HAP-1 (cell line): ENCODE data around the gene SLC35E4.
"Not testable (repeated sequence)": the region's sequence is repeated elsewhere in the genome, so short reads cannot be mapped to it uniquely, and the experiment has no call there.

Experiments
- DNase-seq, 2 experiments: peaks; one replicate each; pipeline ENCODE4 v3.0.0-alpha.2; 2016 to 2020; ENCODE audit warnings: low spot score in 2 of 2
- H3K27me3 ChIP-seq: fragments of 250-450 bp; sonication (Bioruptor Pico); 2 replicates; pipeline ENCODE4 v1.5.1; 2020; ENCODE audit warnings: low read depth, mild to moderate bottlenecking, moderate library complexity
- H3K36me3 ChIP-seq: fragments of 250-450 bp; sonication (Bioruptor Pico); replicated peaks from 2 replicates; pipeline ENCODE4 v1.5.1; 2020; ENCODE audit warnings: mild to moderate bottlenecking
- H3K4me1 ChIP-seq: fragments of 250-450 bp; sonication (Bioruptor Pico); 2 replicates; pipeline ENCODE4 v1.5.1; 2020; ENCODE audit warnings: mild to moderate bottlenecking
- H3K4me3 ChIP-seq: fragments of 250-450 bp; sonication (Bioruptor Pico); 2 replicates; pipeline ENCODE4 v1.5.1; 2020; ENCODE audit warnings: mild to moderate bottlenecking, moderate library complexity
- H3K9me3 ChIP-seq: fragments of 250-450 bp; sonication (Bioruptor Pico); 2 replicates; pipeline ENCODE4 v1.5.1; 2020; ENCODE audit warnings: mild to moderate bottlenecking, moderate library complexity
- in situ Hi-C: fragments of 300-500 bp; cut with MboI; formaldehyde crosslinking; loops from 3 replicates; pipeline ENCODE4 v1.14.3; 2020; ENCODE audit warnings: low sequenced_read_pairs, inconsistent platforms, mixed read lengths

The SLC35E4 gene

GRCh38 chr22:30673136-30673535 is 37.6 kb downstream of the SLC35E4 start:
- peaks cover 3% of the 10 kb centered on the region; the same call in 1 of the 2 replicates for H3K27me3 ChIP-seq
- H3K36me3 ChIP-seq = no peaks in the 10 kb centered on the region
- H3K4me3 ChIP-seq = no peak overlapping the region
- no peaks in the 10 kb centered on the region for H3K9me3 ChIP-seq
- peaks cover 2% of the 10 kb centered on the region; the same call in 1 of the 2 replicates for H3K4me1 ChIP-seq
- no peak for DNase-seq
- in situ Hi-C loops = no loop called here

GRCh38 chr22:30674482-30674881 is 38.9 kb downstream of the SLC35E4 start:
- Histone ChIP-seq H3K27me3 (peaks cover 7% of the 10 kb centered on the region; the same call in 1 of the 2 replicates), H3K4me1 (no peaks in the 10 kb centered on the region), H3K9me3 (no peaks in the 10 kb centered on the region), H3K36me3 (no peaks in the 10 kb centered on the region), H3K4me3 (no peak overlapping the region)
- in situ Hi-C loops = no loop called here
- DNase-seq = no peak

DNA sequence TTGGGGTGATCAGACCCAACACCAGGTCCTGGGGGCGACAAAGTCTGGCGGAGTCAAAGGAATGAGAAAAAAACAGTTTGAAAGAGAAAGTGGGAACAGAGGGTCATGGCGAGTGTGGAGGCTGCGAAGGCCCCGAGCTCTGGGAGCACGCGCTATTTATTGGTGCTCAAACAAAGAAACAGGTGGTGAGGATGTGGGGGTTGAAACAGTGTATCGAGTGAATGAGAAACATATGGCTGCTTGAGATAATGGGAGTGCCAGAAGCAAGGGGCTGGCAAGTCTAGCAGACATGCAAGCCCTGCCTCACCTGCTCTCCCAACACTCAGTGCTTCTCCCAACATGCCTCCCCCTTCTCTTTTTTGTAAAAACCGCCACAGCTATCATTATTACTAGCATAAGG is 39.9 kb downstream of the SLC35E4 start:
- H3K36me3 ChIP-seq = no peaks in the 10 kb centered on the region
- H3K9me3 ChIP-seq = no peaks in the 10 kb centered on the region
- no peaks in the 10 kb centered on the region for H3K4me1 ChIP-seq
- DNase-seq = no peak
- no peak overlapping the region for H3K4me3 ChIP-seq
- in situ Hi-C loops = no loop called here
- peaks cover 7% of the 10 kb centered on the region; the same call in 1 of the 2 replicates for H3K27me3 ChIP-seq

- H3K4me1 ChIP-seq, DNase-seq, H3K9me3 ChIP-seq, H3K27me3 ChIP-seq, H3K4me3 ChIP-seq, H3K36me3 ChIP-seq, in situ Hi-C loops: not testable (repeated sequence)
These were observed 41.0 kb downstream of the SLC35E4 start for GRCh38 chr22:30676565-30676964.

- H3K4me3 ChIP-seq, in situ Hi-C loops, H3K4me1 ChIP-seq, H3K9me3 ChIP-seq, H3K27me3 ChIP-seq, DNase-seq, H3K36me3 ChIP-seq: not testable (repeated sequence)
These were observed 44.5 kb downstream of the SLC35E4 start for GRCh38 chr22:30679895-30680690.

DNA sequence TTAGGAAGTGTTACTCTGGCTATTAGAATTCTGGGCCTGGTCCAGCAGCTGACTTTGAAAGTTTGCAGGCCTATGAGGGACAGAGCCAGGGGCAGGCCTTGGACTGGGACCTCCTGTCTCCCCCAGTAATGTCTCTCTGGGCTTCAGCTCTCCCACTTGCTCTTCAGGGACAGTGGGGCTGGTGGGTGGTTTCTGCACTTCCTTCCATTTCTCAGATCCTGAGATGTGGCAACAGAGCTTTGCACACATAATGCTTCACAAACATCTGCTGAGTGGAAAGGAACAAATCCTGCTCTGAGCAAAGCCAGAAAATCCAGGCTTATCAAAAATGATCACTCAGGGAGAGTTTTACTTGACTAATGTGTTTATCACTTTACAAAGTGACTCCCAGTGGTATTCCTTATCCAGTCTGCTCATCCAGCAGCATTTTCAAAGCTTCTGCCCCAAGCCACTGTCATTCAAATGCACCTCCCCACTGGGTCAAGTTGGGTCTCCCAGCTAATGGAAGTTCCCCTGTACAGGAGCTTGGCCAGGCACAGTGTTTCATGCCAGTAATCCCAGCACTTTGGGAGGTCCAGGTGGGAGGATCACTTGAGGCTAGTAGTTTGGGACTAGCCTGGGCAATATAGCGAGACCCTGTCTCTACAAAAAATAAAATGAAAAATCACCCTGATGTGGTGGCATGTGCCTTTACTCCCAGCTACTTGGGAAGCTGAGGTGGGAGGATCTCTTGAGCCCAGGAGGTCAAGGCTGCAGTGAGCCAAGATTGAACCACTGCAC is 45.6 kb downstream of the SLC35E4 start:
- in situ Hi-C loops = no loop called here
- DNase-seq = no peak
- Histone ChIP-seq H3K9me3 (no peaks in the 10 kb centered on the region), H3K36me3 (no peaks in the 10 kb centered on the region), H3K4me3 (no peak overlapping the region), H3K4me1 (no peaks in the 10 kb centered on the region), H3K27me3 (peaks cover 7% of the 10 kb centered on the region; the same call in 1 of the 2 replicates)

DNA sequence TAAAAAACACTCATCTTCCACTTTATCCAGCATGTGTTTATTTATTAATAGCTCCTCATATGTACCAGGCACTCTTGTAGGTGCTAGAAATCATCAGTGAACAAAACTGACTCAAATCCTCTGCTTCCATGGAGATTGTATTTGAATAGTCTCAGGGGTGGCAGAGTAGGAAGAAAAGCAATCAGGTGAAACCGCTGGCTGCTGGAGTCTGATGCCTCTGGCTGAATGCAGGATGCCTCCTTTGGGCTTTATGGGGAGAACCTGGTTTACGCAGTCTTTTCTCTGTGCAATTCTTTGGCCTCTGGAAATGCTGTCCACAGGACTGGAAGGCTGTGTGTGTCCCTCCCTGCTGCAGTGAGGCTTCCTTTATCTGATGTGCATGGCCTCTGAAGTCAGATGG is 46.2 kb downstream of the SLC35E4 start:
- Histone ChIP-seq H3K4me3 (no peak overlapping the region), H3K9me3 (no peaks in the 10 kb centered on the region), H3K4me1 (no peaks in the 10 kb centered on the region), H3K36me3 (no peaks in the 10 kb centered on the region), H3K27me3 (peaks cover 7% of the 10 kb centered on the region; the same call in 1 of the 2 replicates)
- DNase-seq = no peak
- in situ Hi-C loops = no loop called here

DNA sequence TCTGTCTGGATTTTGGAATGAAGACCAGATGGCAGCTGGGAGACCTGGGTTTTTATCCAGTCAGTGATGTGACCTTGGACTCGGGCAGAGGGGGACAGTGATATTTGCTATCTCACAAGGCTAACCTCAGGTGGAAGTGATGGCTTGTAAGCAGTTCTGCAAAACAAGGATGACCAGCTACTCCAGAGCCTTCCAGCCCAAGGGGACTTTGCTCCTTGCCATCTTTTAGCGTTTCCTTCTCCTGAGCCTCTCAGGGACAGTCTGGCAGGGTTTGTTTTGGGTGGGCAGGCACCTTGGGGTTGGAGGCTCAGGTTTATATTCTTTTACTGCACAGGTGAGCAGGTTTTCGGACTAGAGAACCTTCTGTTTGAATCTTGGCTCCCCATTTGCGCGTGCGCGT is 49.6 kb downstream of the SLC35E4 start:
- no peaks in the 10 kb centered on the region for H3K27me3 ChIP-seq
- H3K9me3 ChIP-seq = no peaks in the 10 kb centered on the region
- peak in 1 of 2 experiments; percentile 14 for DNase-seq
- H3K36me3 ChIP-seq = no peaks in the 10 kb centered on the region
- H3K4me1 ChIP-seq = no peaks in the 10 kb centered on the region
- H3K4me3 ChIP-seq = no peak overlapping the region
- in situ Hi-C loops = no loop called here

DNA sequence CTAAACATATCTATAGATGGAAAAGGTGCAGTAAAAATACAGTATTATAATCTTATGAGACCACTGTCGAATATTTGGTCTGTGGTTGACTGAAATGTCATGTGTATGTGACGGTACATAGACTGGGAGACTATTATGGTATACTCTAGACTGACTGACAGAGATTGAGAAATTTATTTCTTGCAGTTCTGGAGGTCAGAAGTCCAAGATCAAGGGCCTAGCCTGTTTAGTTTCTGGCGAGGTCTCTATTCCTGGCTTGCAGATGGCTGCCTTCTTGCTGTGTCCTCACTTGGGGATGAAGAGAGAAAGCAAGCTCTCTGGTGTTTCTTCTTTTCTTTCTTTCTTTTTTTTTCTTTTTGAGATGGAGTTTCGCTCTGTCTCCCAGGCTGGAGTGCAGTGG is 51.8 kb downstream of the SLC35E4 start:
- no peak for DNase-seq
- H3K9me3 ChIP-seq = no peaks in the 10 kb centered on the region

GRCh38 chr22:30689622-30690021 is 54.0 kb downstream of the SLC35E4 start:
- in situ Hi-C loops = no loop called here
- no peaks in the 10 kb centered on the region for H3K27me3 ChIP-seq
- H3K36me3 ChIP-seq = no peaks in the 10 kb centered on the region
- no peak for DNase-seq
- no peaks in the 10 kb centered on the region for H3K4me1 ChIP-seq
- H3K4me3 ChIP-seq = no peak overlapping the region
- no peaks in the 10 kb centered on the region for H3K9me3 ChIP-seq

More for the DNA sequence above, 51.8 kb downstream of the SLC35E4 start:
- Histone ChIP-seq H3K27me3 (no peaks in the 10 kb centered on the region), H3K4me1 (no peaks in the 10 kb centered on the region), H3K36me3 (no peaks in the 10 kb centered on the region), H3K4me3 (no peak overlapping the region)
- in situ Hi-C loops = no loop called here

DNA sequence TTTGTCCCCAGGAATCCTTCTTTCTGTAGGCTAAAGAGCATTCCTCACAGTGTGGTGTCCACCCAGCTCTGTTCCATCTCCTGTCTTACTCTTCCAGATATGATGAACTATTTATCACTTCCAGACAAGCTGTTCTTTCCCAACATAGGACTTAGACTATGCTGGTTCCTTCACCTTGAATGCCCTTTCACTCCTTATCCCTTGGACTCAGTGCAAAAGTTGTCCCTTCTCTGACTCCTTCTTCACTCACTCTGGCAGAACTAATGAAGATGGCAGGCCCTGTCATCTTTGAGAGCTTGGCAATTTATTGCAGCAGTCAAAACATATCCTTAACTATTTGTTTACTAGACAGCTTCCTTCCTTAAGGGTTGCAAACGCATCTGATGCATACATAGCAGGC is 55.6 kb downstream of the SLC35E4 start:
- in situ Hi-C loops = no loop called here
- Histone ChIP-seq H3K4me1 (peaks cover 6% of the 10 kb centered on the region), H3K9me3 (no peaks in the 10 kb centered on the region), H3K27me3 (no peaks in the 10 kb centered on the region), H3K4me3 (no peak overlapping the region), H3K36me3 (no peaks in the 10 kb centered on the region)
- DNase-seq = no peak

GRCh38 chr22:30694171-30694639 is 58.6 kb downstream of the SLC35E4 start:
- peak; percentile 18 to 77 for DNase-seq
- in situ Hi-C loops = no loop called here
- Histone ChIP-seq H3K4me1 (peaks cover 6% of the 10 kb centered on the region), H3K36me3 (no peaks in the 10 kb centered on the region), H3K9me3 (no peaks in the 10 kb centered on the region), H3K4me3 (peak overlapping the region; percentile 51), H3K27me3 (no peaks in the 10 kb centered on the region)

DNA sequence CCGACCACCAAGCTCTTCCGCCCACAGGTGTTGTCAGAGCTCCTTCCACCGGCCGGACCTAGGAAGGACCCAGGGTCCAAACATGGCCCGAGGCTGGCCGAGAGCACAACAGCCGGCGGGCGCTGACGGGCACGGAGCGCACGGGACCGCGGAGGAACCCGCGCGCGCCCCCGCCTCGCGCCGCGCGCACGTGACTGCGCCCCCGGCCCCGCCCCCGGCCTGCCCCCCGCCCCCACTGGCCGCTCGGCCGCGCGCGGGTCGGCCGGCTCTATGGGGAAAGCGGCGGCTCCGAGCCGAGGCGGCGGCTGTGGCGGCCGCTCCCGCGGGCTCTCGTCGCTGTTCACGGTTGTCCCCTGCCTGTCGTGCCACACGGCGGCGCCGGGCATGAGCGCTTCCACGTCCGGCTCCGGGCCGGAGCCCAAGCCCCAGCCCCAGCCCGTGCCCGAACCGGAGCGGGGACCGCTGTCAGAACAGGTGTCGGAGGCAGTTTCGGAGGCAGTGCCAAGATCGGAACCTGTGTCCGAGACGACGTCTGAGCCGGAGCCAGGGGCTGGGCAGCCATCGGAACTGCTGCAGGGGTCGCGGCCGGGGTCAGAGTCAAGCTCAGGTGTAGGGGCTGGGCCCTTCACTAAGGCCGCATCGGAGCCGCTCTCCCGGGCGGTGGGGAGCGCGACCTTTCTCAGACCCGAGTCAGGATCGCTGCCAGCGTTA is 59.2 kb downstream of the SLC35E4 start, which contains the start of gene OSBP2:
Gene OSBP2 (plus strand): TSS at position 235 of the 711 bp plus-strand sequence. CDS start 36 bp downstream, at position 271.
- no peaks in the 10 kb centered on the region for H3K36me3 ChIP-seq
- in situ Hi-C loops = no loop called here
- no peaks in the 10 kb centered on the region for H3K9me3 ChIP-seq
- H3K4me3 ChIP-seq = peak within 1 kb of the TSS; percentile 63
- H3K4me1 ChIP-seq = peaks cover 6% of the 10 kb centered on the region
- no peaks in the 10 kb centered on the region for H3K27me3 ChIP-seq
- peak; percentile 23 to 64 for DNase-seq
